ENCODE measurements around the gene CALN1. TPM values are rescaled to one million over a fixed set of nuclear protein-coding genes. Genes with fewer than 3 reads are reported as not detected.

CALN1 gene
- total RNA-seq, 1 donor from 2014 or later, result not detected

DNA sequence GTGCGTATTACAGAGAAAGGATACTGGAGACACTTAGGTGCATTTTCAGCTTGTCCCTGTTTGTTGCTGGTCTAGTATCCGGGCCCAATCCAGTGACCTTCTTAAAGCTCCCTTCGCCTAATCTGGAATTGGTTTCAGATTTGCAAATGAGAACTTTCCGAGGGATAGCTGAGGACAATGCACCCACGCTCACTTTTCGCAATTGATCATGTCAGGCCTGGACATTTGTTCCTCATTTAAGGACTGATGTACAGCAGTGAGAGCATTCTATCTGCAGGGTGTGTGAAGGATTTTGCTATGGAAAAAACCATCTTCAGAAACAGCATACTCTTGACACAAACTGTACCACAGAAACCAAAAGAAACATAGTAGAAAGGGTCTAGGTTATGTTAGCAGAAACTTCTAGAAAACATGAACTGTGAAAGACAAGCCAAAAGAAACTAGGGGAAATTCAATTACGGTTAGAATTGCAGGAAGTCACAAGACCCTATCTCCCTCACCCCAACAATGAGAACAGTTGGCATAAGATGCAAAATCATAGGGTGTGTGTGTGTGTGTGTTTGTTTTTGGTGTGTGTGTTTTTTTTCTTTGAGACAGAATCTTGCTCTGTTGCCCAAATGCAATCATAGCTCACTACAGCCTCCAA is 331.1 kb downstream of the CALN1 start:
- no peak overlapping the region for H2AFZ ChIP-seq (ENCODE audit: low read depth, low read length)
- H3K36me3 ChIP-seq (ENCODE audit: insufficient read depth, low read length), result no peaks in the 10 kb centered on the region
- no peak overlapping the region for H3K4me3 ChIP-seq (ENCODE audit: insufficient read depth, low read depth, low read length)
- Mint-ChIP-seq H3K27ac (ENCODE audit: unreplicated experiment) (no peak overlapping the region), H3K9me3 (ENCODE audit: unreplicated experiment) (no peaks in the 10 kb centered on the region), H3K4me3 (ENCODE audit: unreplicated experiment) (no peak overlapping the region), H3K4me1 (ENCODE audit: low read depth, unreplicated experiment) (no peaks in the 10 kb centered on the region), H3K36me3 (ENCODE audit: low read depth, unreplicated experiment) (no peaks in the 10 kb centered on the region), H3K27me3 (ENCODE audit: low read depth, unreplicated experiment) (peaks cover 2% of the 10 kb centered on the region)
- FAIRE-seq (no peak), DNase-seq (ENCODE audit: low read depth) (no peak)
- no peaks in the 10 kb centered on the region for H4K20me1 ChIP-seq (ENCODE audit: insufficient read depth, low read length)
- H3K27me3 ChIP-seq (ENCODE audit: insufficient read depth, low read length), result no peaks in the 10 kb centered on the region
- no peaks in the 10 kb centered on the region for H3K4me1 ChIP-seq (ENCODE audit: insufficient read depth, low read length)
- TF ChIP-seq, protein P1, sequence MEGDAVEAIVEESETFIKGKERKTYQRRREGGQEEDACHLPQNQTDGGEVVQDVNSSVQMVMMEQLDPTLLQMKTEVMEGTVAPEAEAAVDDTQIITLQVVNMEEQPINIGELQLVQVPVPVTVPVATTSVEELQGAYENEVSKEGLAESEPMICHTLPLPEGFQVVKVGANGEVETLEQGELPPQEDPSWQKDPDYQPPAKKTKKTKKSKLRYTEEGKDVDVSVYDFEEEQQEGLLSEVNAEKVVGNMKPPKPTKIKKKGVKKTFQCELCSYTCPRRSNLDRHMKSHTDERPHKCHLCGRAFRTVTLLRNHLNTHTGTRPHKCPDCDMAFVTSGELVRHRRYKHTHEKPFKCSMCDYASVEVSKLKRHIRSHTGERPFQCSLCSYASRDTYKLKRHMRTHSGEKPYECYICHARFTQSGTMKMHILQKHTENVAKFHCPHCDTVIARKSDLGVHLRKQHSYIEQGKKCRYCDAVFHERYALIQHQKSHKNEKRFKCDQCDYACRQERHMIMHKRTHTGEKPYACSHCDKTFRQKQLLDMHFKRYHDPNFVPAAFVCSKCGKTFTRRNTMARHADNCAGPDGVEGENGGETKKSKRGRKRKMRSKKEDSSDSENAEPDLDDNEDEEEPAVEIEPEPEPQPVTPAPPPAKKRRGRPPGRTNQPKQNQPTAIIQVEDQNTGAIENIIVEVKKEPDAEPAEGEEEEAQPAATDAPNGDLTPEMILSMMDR (IDR thresholded peaks at IDR 0.05; ENCODE audit: insufficient read depth, low read depth, low read length), result no peak
- TF ChIP-seq EZH2 (IDR thresholded peaks at IDR 0.05; ENCODE audit: insufficient read depth, low read length), result no peak
- no peak overlapping the region for H3K9ac ChIP-seq (ENCODE audit: low read length)
- H3K4me2 ChIP-seq (ENCODE audit: low read length), result no peak overlapping the region
- H3K79me2 ChIP-seq (ENCODE audit: insufficient read depth, low read length), result no peaks in the 10 kb centered on the region
- H3K9me3 ChIP-seq (ENCODE audit: insufficient read depth, low read depth, low read length), result peaks cover 6% of the 10 kb centered on the region
- no peak overlapping the region for H3K27ac ChIP-seq (ENCODE audit: low read depth, low read length)

DNA sequence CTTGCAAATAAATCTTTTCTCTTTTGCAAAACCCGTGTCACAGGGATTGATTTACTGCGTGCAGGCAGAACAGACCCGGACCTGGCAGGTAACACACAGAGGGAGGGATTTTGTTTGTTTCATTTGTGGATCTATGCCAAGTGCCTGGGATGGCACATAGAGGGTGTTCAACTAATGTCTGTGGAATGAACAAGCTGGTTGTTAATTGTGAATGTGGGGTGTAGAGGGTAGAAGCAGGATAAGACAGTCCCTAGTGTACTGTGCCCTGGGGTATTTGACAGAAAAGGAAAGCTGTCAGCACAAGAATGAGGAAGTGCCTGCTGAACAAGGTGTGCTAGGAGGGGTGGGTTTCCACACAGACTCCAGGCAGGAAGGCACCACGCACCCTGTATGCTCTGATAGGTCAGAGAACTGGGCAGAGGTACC is 331.8 kb downstream of the CALN1 start:
- no peak overlapping the region for H3K4me2 ChIP-seq (ENCODE audit: low read length)
- no peaks in the 10 kb centered on the region for H3K79me2 ChIP-seq (ENCODE audit: insufficient read depth, low read length)
- FAIRE-seq (no peak), DNase-seq (ENCODE audit: low read depth) (no peak)
- peaks cover 2% of the 10 kb centered on the region for H3K27me3 Mint-ChIP-seq (ENCODE audit: low read depth, unreplicated experiment)
- no peaks in the 10 kb centered on the region for H4K20me1 ChIP-seq (ENCODE audit: insufficient read depth, low read length)
- no peak overlapping the region for H3K27ac ChIP-seq (ENCODE audit: low read depth, low read length)
- no peak overlapping the region for H3K4me3 ChIP-seq (ENCODE audit: insufficient read depth, low read depth, low read length)
- no peaks in the 10 kb centered on the region for H3K36me3 ChIP-seq (ENCODE audit: insufficient read depth, low read length)
- H3K36me3 Mint-ChIP-seq (ENCODE audit: low read depth, unreplicated experiment), result no peaks in the 10 kb centered on the region
- no peaks in the 10 kb centered on the region for H3K9me3 Mint-ChIP-seq (ENCODE audit: unreplicated experiment)
- TF ChIP-seq EZH2 (IDR thresholded peaks at IDR 0.05; ENCODE audit: insufficient read depth, low read length), result no peak
- TF ChIP-seq, protein P1 (IDR thresholded peaks at IDR 0.05; ENCODE audit: insufficient read depth, low read depth, low read length), result no peak
- H3K4me1 Mint-ChIP-seq (ENCODE audit: low read depth, unreplicated experiment), result no peaks in the 10 kb centered on the region
- H2AFZ ChIP-seq (ENCODE audit: low read depth, low read length), result no peak overlapping the region
- no peaks in the 10 kb centered on the region for H3K4me1 ChIP-seq (ENCODE audit: insufficient read depth, low read length)
- peaks cover 12% of the 10 kb centered on the region for H3K9me3 ChIP-seq (ENCODE audit: insufficient read depth, low read depth, low read length)
- H3K4me3 Mint-ChIP-seq (ENCODE audit: unreplicated experiment), result no peak overlapping the region
- H3K27ac Mint-ChIP-seq (ENCODE audit: unreplicated experiment), result no peak overlapping the region
- no peaks in the 10 kb centered on the region for H3K27me3 ChIP-seq (ENCODE audit: insufficient read depth, low read length)
- H3K9ac ChIP-seq (ENCODE audit: low read length), result no peak overlapping the region

DNA sequence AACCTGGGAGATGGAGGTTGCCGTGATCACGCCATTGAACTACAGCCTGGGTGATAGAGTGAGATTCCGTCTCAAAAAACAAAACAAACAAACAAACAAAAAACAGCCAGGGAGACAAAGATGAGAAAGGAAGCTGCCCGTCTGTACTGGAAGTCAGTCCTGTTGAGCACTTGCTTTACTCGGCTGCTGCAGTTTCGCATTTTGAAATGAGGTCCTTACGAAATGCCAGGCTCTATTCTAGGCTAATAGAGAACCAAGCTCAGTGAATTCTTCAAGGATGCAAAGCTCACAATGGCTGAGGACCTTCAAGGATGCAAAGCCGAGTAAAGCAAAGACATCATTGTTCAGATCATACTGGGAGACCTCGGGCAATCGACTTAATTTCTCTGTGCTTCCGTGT is 333.3 kb downstream of the CALN1 start:
- Mint-ChIP-seq H3K4me1 (ENCODE audit: low read depth, unreplicated experiment) (no peaks in the 10 kb centered on the region), H3K36me3 (ENCODE audit: low read depth, unreplicated experiment) (no peaks in the 10 kb centered on the region), H3K9me3 (ENCODE audit: unreplicated experiment) (peaks cover 2% of the 10 kb centered on the region), H3K27ac (ENCODE audit: unreplicated experiment) (no peak overlapping the region), H3K4me3 (ENCODE audit: unreplicated experiment) (no peak overlapping the region), H3K27me3 (ENCODE audit: low read depth, unreplicated experiment) (peaks cover 2% of the 10 kb centered on the region)
- Histone ChIP-seq H3K79me2 (ENCODE audit: insufficient read depth, low read length) (no peaks in the 10 kb centered on the region), H3K36me3 (ENCODE audit: insufficient read depth, low read length) (no peaks in the 10 kb centered on the region), H4K20me1 (ENCODE audit: insufficient read depth, low read length) (no peaks in the 10 kb centered on the region), H3K27me3 (ENCODE audit: insufficient read depth, low read length) (no peaks in the 10 kb centered on the region), H3K9me3 (ENCODE audit: insufficient read depth, low read depth, low read length) (peaks cover 10% of the 10 kb centered on the region), H3K4me1 (ENCODE audit: insufficient read depth, low read length) (no peaks in the 10 kb centered on the region), H3K9ac (ENCODE audit: low read length) (no peak overlapping the region), H3K27ac (ENCODE audit: low read depth, low read length) (no peak overlapping the region), H3K4me2 (ENCODE audit: low read length) (no peak overlapping the region), H3K4me3 (ENCODE audit: insufficient read depth, low read depth, low read length) (no peak overlapping the region), H2AFZ (ENCODE audit: low read depth, low read length) (no peak overlapping the region)
- DNase-seq (ENCODE audit: low read depth) (no peak), FAIRE-seq (no peak)
- TF ChIP-seq EZH2 (IDR thresholded peaks at IDR 0.05; ENCODE audit: insufficient read depth, low read length), result no peak
- TF ChIP-seq, protein P1 (IDR thresholded peaks at IDR 0.05; ENCODE audit: insufficient read depth, low read depth, low read length), result no peak

All from astrocyte (in vitro differentiated cells and primary cell).